HEK293T (cell line): ENCODE data around the gene CHD2.

Experiments
- CTCF ChIA-PET: fragments of 350-600 bp; formaldehyde crosslinking; extraction: SDS; loops from one replicate; lab custom pipeline; 2021; ENCODE audit warnings: antibody characterized with exemption, inconsistent platforms; lab: Yijun Ruan, JAX
- POLR2A ChIA-PET: fragments of 350-600 bp; formaldehyde crosslinking; extraction: SDS; loops from one replicate; lab custom pipeline; 2020; ENCODE audit warnings: antibody characterized with exemption, inconsistent platforms; lab: Yijun Ruan, JAX
- DNase-seq: peaks from one replicate; pipeline ENCODE4 v3.0.0; 2012; ENCODE audit warnings: mixed read lengths; ENCODE audit errors: extremely low spot score
- ARNT ChIP-seq: fragments of 450-650 bp; IDR thresholded peaks from 2 replicates; pipeline ENCODE4 v1.6.1; 2017; ENCODE audit warnings: mild to moderate bottlenecking
- BHLHE40 ChIP-seq: fragments of 450-650 bp; IDR thresholded peaks from 2 replicates; pipeline ENCODE4 v1.6.1; 2016; ENCODE audit warnings: mild to moderate bottlenecking, moderate library complexity, borderline replicate concordance
- CTBP1 ChIP-seq: fragments of 450-650 bp; IDR thresholded peaks from 2 replicates; pipeline ENCODE4 v1.6.1; 2016; ENCODE audit warnings: borderline replicate concordance
- ELF4 ChIP-seq: fragments of 450-650 bp; IDR thresholded peaks from 2 replicates; pipeline ENCODE4 v1.6.1; 2017; ENCODE audit warnings: antibody characterized with exemption
- FOXA1 ChIP-seq: fragments of 450-650 bp; IDR thresholded peaks from 2 replicates; pipeline ENCODE4 v1.6.1; 2016; ENCODE audit warnings: mild to moderate bottlenecking
- FOXK2 ChIP-seq: fragments of 450-650 bp; IDR thresholded peaks from 2 replicates; pipeline ENCODE4 v1.6.1; 2016; ENCODE audit warnings: mild to moderate bottlenecking
- FOXM1 ChIP-seq: fragments of 450-650 bp; IDR thresholded peaks from 2 replicates; pipeline ENCODE4 v1.6.1; 2017; ENCODE audit warnings: mild to moderate bottlenecking, borderline replicate concordance
- HDGF ChIP-seq: fragments of 450-650 bp; IDR thresholded peaks from 2 replicates; pipeline ENCODE4 v1.6.1; 2017; ENCODE audit warnings: antibody characterized with exemption, borderline replicate concordance
- L3MBTL2 ChIP-seq: fragments of 450-650 bp; conservative IDR thresholded peaks from 2 replicates; pipeline ENCODE4 v1.6.1; 2016; ENCODE audit warnings: mild to moderate bottlenecking
- LEF1 ChIP-seq: fragments of 450-650 bp; IDR thresholded peaks from 2 replicates; pipeline ENCODE4 v1.6.1; 2017; ENCODE audit warnings: mild to moderate bottlenecking, borderline replicate concordance
- NFRKB ChIP-seq: fragments of 450-650 bp; IDR thresholded peaks from 2 replicates; pipeline ENCODE4 v1.6.1; 2016; ENCODE audit warnings: mild to moderate bottlenecking, moderate library complexity
- PKNOX1 ChIP-seq: fragments of 450-650 bp; IDR thresholded peaks from 2 replicates; pipeline ENCODE4 v1.6.1; 2016
- SP1 ChIP-seq: fragments of 450-650 bp; IDR thresholded peaks from 2 replicates; pipeline ENCODE4 v1.6.1; 2017
- SUZ12 ChIP-seq: fragments of 450-650 bp; IDR thresholded peaks from 2 replicates; pipeline ENCODE4 v1.6.1; 2016; ENCODE audit warnings: mild to moderate bottlenecking
- TARDBP ChIP-seq: fragments of 450-650 bp; IDR thresholded peaks from 2 replicates; pipeline ENCODE4 v1.6.1; 2016
- ZNF384 ChIP-seq: fragments of 450-650 bp; IDR thresholded peaks from 2 replicates; pipeline ENCODE4 v1.6.1; 2016

The CHD2 gene

GRCh38 chr15:92989470-92989869, 89.3 kb downstream of the CHD2 start:
- CTCF ChIA-PET = no interaction called here
- no peak for DNase-seq
- POLR2A ChIA-PET = no interaction called here
- TF ChIP-seq HDGF (no peak), ZNF384 (no peak), FOXK2 (no peak), TARDBP (no peak), PKNOX1 (no peak), LEF1 (no peak)

- POLR2A ChIA-PET = no interaction called here
- DNase-seq = no peak
- CTCF ChIA-PET = no interaction called here
- no peak for TF ChIP-seq CTBP1
- no peak for TF ChIP-seq TARDBP
- no peak for TF ChIP-seq LEF1
- TF ChIP-seq NFRKB = no peak
- no peak for TF ChIP-seq ARNT
- no peak for TF ChIP-seq ZNF384
- no peak for TF ChIP-seq SUZ12
- no peak for TF ChIP-seq FOXM1
- TF ChIP-seq PKNOX1 = no peak
- no peak for TF ChIP-seq FOXA1
These were observed 89.9 kb downstream of the CHD2 start for GRCh38 chr15:92990031-92990430.

DNA sequence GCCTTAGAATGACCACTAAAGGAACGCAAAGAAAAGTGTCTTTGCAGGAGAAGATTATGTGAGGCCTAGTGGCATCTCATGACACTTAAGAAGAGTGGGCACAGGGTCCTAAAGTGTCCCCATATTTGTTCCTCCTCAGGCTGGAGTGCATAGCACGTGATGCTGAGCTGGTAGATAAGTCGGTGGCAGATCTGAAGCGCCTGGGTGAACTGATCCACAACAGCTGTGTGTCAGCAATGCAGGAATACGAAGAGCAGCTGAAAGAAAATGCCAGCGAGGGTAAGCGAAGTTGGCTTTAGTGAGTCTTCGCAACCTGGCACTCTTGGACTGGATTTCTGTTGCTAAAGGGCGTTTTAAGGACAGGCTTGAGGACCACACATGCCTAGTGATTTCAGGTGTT, 92.6 kb downstream of the CHD2 start:
- TF ChIP-seq ARNT (no peak), FOXK2 (no peak), BHLHE40 (no peak), L3MBTL2 (no peak), PKNOX1 (no peak), NFRKB (no peak), LEF1 (no peak), SP1 (no peak), TARDBP (no peak), ELF4 (no peak), ZNF384 (no peak), FOXA1 (no peak), HDGF (no peak), SUZ12 (no peak), FOXM1 (no peak), CTBP1 (no peak)
- DNase-seq = no peak
- POLR2A ChIA-PET = no interaction called here
- CTCF ChIA-PET = no interaction called here

DNA sequence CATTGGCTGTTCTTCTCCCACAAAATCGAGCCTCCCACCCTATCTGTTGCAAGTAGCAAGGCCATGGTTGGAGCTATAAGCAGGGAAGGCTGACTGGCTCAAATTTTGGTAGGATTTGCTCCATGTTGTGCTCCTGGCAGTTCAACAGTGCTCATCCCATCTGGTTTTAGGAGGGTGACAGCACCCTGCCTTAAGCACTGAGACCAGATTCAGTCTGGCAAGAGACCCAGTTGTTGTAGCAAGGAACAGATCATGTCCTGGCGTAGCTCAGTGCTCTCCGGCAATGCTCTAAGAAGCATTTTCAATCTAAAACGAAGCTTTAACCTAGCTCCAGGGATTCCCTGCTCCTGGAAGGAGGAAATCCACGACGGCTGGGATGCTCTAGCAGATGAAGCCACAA, 97.7 kb downstream of the CHD2 start:
- TF ChIP-seq BHLHE40 (no peak), L3MBTL2 (no peak), SUZ12 (no peak), TARDBP (no peak), ARNT (no peak), SP1 (no peak)
- no peak for DNase-seq
- CTCF ChIA-PET = no interaction called here
- POLR2A ChIA-PET = no interaction called here

- POLR2A ChIA-PET = no interaction called here
- DNase-seq = no peak
- TF ChIP-seq ARNT (no peak), FOXM1 (no peak), L3MBTL2 (no peak), PKNOX1 (no peak)
- CTCF ChIA-PET = interaction anchor here (0.7 to 1.2 kb wide), 2 partner anchors 14 to 204 kb away, joined by 3 to 4 read pairs; no protein-coding TSS in a partner anchor
These were observed 101.0 kb downstream of the CHD2 start for GRCh38 chr15:93001156-93001555.

DNA sequence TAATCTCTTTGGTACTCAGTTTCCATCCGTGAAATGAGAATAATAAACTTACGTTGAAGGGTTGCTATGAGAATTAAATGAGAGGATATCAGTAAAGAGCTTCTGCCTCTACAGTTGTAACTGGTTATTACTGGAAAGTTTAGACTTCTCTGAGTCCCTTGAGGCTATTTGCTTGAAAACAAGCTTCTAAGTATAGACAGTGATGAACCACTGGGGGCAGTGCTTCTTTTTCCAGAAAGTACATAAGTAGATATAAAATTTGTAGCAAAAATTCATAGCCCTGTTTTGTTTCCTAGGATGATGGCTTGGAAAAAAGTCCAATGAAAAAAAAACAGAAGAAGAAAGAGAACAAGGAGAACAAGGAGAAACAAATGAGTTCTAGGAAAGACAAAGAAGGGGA, 101.8 kb downstream of the CHD2 start:
- ChIA-PET POLR2A (no interaction called here), CTCF (interaction anchor here (0.6 kb wide), 1 partner anchor 56 kb away, joined by 3 read pairs; no protein-coding TSS in a partner anchor)
- TF ChIP-seq FOXA1 = no peak
- TF ChIP-seq BHLHE40 = no peak
- no peak for TF ChIP-seq FOXM1
- no peak for TF ChIP-seq NFRKB
- no peak for TF ChIP-seq TARDBP
- no peak for TF ChIP-seq CTBP1
- TF ChIP-seq SP1 = no peak
- DNase-seq = no peak

DNA sequence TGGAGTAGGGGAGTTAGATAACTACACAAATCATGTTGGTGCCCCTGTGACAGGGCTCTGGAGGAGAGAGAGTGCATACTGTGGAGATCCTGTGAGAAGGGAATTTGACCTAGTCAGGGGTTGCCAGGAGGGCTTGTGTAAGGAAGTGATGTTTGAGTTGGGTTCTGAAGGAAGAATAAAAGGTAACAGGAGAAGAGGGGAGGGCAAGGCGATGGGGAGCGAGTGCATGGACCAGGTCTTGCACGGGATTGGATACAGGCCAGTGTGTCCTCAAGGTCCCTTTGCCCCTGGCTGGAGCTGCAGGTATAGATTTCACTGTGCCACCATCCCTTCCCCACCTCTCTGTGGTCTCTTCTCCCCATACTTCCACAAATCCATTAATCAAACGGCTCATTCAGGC, 105.0 kb downstream of the CHD2 start:
- TF ChIP-seq NFRKB (no peak), TARDBP (no peak)
- POLR2A ChIA-PET = no interaction called here
- CTCF ChIA-PET = no interaction called here
- DNase-seq = no peak
